Activated CD4-positive, CD25-positive, alpha-beta regulatory T cell treated with anti-CD3 and anti-CD28 coated beads, Interleukin-2, amount 50 U/mL, for 24 hours (primary cell): Measurements from ENCODE around the gene KDM5B.

Experiments
- ATAC-seq, 2 donors: fragments of 150-1000 bp; cut with Tn5 transposase; one replicate each; pipeline ENCODE4 v1.10.0; 2021; ENCODE audit warnings: mild to moderate bottlenecking in 1 of 2, moderate library complexity in 1 of 2

Gene KDM5B

DNA sequence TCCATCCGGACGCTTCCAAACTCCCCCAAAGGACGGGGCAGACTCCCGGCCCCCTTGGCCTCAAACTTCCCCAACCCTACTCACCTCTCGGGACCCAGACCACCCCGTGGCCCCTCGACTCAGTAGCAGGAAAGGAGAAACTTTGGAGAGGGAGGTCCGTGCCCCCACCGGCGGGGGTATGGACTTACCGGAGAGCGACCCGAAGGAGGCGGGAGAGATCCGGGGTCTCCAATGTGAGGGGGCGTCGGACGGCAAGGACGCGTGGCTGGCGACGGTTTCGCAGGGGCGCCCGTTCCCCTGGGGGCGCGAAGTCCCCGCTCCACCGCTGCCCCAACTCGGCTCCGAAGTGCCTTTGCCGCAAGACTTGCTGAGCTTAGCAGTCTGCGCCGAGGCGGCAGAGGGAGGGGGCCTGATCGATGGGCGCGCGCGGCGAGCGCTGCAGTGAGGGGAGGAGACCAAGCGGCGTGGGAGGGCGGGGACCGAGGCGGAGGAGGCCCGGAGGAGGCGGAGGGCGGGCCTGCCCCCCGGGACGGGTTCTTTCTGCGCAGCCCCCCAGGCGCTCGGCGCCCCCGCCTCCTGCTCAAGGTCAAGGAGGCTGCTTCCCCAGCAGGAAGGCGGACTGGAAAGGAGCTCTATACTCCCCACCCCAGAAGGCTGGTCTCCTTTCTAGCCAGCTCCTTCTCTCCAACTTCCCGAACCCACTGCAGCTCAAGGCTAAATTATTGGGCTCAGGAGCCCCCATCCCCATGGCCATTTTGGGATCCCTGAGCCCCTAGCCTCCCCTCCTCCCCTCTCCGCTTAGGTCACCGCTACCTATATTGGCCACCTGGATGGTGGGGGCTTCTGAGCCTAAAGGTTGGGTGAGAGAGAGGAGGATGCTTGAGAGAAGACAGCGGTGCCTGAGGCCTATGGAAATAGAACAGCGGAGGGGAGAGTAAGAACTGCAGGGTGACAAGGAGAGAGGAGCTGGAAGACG is 97.9 kb downstream of the KDM5B start, which contains the start of gene SYT2:
Gene SYT2, minus strand, starts transcription at position 385 of the 976 bp plus-strand sequence. CDS start 104,682 bp downstream, outside the sequence.
- peak in 1 of 2 donors; percentile 24 for ATAC-seq

DNA sequence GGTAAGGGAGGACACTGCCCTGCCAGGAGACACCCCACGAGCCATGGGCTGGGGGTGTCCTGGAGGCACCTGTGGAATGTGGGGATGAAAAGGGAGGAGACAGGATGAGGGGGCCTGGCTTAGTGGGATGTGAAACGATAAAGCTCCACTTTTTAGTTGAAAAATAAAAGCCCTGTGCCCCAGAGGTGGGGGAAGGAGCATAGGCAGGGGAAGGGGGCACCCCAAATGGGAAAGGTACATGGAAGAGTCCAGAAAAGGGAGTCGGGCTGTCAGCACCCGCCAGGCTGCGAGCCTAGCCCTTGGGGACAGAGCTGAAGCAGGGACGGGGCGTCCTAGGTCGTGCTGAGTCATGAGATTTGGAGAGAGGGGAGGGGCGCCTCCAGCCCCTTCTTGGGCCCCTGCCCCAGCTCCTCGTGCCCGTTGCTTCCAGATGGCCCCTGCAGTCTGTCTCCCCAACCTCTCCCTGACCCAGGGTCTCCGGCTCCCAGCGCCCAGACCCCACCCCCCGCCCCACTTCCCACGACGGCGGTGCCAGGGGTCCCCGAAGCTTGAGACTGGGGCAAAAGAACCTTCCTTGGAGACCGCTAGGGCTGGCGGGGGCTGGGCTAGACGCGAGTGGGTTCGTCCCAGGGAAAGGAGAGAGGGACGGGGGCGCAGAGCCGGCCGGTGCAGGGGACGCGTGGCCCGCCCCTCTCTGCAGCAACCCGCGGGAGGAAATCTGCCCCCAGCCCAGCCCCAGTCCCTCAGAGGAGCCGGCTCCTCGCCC is 98.8 kb downstream of the KDM5B start:
- peak in 1 of 2 donors; percentile 22 for ATAC-seq

DNA sequence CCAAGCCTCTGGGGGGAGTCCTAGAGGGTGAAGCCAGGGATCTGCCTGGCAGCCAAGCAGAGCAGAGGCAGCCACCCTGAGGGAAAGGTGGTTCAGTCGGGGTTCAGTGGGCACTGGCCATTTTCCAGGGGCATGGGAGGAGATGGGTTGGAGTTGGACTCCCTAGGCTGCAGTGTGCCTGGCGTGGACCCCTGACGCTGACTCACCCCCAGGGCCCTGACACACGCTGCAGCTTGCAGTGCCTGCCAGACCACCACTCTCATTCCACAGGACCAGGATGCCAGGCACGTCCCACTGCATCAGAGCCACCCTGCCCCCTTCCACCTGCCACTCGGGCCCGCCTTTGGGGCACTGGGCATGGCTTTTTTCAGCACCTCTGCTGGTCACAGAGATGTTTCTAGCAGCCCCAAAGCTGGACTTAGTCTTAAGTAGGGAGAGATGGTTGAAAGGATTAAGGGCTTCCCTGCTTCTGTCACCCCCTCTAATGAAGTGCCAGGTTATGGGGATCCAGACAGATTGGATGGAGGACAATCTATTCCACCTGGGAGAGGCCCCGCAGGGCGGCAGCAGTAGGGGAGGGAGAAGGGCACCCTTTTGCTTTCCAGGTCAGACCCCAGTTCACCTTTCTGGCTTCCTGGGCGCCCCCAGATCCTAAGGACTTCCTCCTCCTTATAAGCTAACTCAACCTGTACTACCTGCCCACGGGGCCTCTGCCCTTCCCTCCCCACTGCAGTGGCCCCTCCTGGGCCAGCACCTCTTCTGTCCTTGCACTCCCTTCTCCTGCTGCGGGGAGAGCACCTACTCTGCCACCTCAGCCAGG is 99.6 kb downstream of the KDM5B start:
- no peak for ATAC-seq

DNA sequence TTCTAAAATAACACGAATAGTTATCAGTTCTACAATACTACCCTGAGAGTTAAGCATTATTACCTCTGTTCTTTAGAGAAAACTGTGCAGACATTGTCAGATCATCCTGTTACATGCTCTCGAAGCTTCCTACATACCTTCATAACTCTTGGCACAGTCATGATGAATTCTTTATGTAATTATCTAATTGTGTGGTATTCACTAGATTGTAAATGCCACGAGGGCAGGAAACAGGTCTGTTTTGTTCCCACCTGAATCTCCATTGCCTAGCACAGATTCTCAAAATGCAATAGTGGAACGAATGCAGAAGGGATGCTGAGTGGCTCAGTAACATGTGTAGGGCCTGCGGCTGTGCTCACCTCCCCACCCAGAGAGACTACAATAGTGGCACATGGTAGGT is 101.4 kb downstream of the KDM5B start:
- no peak for ATAC-seq

DNA sequence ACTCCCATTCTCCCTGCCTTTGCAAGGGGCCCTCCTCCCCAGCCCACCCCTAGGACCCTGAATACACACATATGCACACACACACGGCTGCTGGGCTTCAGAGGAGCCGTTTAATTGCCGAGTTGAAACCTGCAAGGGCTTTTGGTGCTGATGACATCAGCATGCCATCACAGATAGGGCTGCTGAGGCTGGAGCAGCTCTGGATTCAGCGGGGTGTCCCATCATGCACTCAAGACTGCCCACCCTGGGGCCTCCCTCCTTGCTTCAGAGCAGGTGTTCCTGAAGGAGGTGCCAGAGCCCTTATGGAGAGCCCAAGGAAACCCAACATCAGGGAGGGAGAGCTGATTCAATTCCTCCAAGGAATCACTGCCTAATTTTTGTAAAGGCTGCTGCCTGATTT is 103.6 kb downstream of the KDM5B start:
- no peak for ATAC-seq

DNA sequence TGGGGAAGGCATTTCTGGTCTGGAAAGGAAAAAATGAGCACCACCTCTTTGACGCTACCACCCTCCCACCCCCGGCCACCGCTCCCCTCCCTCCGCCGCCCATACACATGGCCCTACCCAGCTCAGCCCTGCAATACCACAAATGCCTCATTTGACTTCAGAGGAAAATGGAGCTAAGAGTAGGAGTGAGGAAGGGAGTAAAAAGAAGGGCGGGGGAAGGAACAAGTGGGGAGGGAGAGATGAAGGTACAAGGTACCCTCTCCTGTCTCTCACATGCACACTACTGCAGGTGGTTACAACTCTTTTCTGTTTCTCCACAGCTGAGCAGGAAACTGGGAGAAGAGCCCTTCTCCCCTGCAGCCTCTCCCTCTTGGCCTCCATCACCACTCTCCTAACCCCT is 105.0 kb downstream of the KDM5B start:
- ATAC-seq, result no peak

DNA sequence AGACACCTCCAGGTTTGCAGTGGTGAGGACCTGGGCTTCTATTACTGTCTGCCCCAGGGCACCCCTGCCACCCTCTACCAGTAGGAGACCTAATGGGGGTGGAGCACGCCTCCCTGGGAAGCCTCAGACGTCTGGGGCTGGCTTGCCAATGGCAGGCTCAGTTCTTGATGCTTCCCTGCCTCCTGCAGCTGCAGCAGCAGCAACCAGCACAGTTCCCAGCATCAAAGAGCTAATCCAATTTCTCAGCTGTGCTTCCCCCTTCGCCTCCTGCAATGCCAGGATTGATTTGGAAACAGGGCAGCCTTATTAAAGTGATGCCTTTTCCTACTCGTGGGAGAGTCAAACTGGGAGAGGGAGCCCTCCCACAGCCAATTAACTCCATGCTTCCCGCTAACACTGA is 106.1 kb downstream of the KDM5B start:
- no peak for ATAC-seq

DNA sequence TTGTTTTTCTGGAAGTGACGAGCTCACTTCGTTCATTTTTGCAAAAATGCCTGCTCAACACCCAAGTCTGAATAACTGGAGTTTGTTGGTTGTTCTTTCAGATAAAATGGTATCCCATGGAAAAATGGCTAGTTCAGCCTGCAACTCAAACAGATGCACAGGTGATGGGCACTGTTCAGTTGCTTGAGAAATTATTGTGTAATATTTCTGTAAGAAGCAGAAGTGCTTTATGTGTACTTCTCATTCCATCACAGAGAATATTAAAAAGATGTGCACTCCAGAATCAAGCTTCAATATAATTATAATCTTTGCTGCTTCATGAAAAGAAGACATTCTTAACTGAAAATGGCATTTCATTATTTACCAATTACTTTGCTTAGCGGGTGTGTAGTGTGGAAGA is 107.0 kb downstream of the KDM5B start:
- ATAC-seq, result no peak

DNA sequence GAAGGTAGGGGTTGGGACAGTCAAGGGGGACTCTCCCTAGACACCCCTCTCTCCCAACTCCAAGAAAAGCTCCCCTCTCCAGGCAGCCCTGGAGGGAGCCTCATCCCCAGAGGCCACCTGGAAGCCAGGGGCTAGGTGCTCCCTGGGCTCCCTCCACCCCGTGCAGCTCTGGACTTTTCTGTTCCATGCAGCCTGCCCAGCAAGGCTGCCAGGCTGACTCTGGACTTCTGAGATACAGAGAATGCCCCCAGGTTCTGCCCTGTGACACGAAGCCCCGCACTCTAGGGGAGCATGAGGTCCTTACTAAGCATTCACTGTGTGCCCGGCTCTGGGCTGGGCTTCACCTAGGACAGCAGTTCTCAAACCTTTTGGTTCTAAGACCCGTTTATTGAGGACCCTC is 108.2 kb downstream of the KDM5B start:
- ATAC-seq, result no peak

DNA sequence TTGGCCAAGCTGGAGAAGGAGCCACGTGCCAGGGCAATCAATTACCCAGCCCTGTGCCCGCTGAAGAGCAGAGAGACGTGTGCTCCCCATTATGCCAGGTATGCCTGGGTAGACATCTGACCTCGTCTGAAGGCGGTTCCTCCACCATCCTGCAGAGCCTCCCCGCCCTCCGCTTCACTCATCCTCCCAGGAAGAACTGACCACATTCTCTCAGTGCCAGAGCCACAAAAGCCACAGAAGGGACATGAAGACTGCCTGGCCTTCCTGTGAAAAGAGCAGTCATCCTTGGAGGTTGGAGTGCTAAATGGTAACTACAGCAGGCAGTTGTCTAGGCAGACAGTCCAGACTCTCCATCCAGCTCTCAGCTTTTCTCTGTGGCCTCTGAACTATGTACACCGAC is 109.9 kb downstream of the KDM5B start:
- no peak for ATAC-seq

DNA sequence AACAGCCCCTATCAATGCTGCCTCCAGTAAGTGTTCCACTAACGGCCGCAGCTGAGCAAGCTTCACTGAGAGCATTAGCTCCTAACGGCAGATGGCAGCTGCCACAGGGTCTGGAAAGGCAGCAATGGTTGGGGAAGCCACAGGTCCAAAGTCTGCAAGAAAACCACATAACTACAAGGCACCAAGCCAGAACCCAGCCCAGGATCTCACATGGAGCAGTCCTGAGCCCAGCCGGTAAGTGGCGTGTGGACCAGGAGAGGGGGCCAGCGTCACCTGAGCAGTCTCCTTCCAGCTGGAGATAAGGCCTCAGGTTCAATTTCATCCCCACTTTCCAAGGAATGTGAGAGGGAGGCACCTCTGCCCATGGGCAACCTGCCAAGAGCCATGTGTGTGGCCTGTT is 111.2 kb downstream of the KDM5B start:
- ATAC-seq, result no peak

DNA sequence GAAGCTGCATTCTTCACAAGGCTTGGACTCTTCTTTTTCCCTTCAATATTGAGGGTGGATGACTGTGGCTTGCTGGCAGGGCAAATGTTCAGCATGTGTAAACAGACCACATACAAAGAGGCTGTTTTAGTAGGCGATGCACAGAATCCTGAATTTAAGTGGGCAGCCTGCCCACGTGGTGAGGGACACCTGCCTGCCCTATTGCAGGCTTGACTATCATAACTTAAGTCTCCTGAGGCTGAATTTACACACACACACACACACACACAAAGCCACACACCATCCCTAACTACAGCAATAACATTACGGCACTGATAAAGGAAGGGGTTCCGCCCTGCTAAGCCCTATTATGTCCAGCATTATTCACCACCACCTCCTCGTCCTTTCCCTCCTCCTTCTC is 113.9 kb downstream of the KDM5B start:
- ATAC-seq, result no peak

DNA sequence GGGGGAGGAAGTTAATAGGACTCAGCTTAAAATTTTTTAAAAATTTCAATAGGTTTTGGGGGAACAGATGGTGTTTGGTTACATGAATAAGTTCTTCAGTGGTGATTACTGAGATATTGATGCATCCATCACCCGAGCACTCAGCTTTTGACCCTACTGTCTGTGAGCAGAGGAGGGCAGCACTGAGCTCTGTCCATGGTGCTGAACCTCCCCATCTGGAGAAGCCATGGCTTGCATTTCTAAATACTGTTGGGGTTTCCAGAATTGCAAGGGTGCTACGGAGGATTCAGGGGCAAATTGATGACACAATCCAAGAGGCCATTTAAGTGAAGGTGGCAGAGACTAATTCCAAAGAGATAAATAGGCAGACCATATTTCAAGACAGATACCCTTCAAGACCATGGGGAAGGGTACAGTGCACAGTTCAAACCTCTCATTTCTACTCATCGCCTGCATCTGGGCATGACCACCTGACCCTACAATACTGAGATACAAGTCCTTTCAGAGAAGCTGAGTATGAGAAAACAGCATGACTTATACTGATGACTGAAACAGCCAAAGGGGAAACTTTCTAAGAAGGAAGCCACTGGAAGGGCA is 115.2 kb downstream of the KDM5B start:
- peak in 1 of 2 donors; percentile 46 for ATAC-seq

DNA sequence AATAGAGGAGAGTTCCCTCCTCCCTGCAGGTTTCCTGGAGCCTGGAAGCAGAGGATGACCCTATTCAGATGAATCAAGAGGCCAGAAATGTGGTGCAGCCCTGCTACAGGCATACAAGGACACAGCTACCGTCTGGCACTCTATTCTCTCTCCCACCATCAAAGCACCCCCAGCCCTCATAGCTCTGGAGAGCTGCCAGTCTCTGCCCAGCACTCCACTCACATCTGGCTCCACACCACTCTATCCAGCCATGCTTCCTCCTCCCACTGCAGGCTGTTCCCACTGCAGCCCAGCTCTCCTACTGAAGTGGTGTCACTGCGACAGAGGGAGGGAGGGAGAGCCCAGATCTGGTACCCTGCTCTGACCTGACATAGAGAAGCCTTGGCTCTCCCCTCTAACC is 116.4 kb downstream of the KDM5B start:
- ATAC-seq, result no peak

DNA sequence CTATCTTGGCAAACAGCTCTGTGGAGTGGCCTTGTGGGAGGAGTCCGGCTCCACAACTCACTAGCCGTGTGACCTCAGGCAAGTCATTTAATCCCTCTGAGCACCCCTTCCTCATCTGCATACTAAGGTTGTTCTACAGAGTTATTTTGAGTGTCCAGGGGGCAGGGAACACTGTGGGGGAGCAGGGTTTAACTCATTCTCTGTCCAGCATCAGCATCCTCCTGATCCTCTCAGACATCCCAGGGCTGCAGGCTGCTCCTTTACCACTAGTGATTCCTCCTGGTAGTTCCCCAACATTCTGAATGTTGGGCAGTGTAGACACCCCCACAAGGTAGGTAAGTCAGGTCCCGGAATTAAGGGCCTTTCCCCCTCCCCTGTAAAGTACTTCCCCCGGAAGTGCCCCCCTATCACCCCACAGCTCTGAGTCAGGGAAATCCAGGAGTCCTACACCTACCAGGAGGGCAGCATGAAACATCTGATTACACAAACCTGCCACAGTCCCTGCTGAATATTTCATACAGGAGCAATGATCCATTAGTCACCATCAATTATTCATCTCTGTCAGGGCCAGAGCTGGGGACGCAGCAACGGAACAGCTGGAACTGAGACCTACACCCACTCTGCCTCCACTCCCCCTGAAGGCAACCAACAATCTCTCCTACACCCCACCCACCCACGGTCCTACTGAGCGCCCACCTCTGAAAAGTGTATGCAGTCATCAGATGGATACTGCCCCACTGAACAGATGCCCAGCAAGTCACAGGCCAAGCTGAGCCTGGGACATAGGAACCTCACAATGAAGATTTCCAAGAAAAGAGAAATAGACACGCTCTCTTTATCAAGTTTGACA is 118.5 kb downstream of the KDM5B start:
- no peak for ATAC-seq

DNA sequence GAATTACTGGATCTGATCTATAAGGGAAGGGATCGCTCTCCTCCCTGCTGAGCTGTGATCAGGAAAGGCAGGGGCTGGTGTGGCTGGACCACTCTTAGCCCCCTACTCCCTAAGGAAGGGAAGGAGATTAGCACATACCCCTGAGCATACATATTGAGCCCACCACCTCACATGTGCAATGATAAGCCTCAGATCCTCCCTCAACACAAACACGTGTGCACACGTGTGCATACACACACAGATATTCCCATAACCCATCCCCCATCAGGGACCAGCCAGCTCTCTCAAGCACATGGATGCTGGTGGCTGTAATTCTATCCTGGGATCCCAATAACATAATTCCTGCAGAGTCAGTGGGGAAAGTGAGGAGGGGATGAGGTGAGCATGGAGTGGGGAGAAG is 119.1 kb downstream of the KDM5B start:
- no peak for ATAC-seq

DNA sequence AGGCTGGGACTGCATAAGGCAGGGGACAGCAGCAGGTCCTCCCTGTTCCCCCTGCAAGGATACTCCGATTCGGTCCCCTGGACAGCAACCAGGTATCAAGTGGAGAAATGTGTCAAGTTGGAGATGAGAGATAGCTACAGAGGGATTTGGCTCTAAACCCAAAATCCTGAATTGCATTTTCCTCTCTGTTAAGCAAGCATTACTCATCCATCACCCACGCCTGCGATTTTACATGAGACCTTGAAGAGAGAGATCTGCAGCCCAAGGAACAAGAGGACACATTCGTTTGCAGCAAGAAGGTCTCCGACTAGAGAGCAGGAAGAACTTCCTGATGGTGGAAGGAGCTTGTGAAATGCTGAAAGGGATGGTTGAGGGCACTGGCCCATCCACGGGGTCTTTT is 119.8 kb downstream of the KDM5B start:
- no peak for ATAC-seq

DNA sequence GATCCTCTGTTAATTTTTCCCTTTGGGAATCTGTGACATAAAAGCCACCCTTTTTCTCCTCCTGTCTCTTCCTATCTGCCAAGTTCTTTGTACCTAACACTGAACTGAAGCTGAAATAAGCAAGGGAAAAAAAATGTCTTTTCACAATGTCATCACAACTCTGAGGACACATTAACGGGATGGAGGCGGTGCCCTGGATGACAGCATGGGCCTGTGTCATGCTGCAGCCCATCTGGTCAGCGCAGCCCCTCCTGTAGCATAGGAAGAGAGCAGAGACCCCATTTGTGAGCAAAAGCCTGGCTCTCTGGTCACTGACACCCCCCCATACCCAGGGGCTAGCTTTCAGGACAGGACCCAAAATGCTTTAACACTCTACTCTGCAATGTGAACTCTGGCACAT is 120.4 kb downstream of the KDM5B start:
- no peak for ATAC-seq

DNA sequence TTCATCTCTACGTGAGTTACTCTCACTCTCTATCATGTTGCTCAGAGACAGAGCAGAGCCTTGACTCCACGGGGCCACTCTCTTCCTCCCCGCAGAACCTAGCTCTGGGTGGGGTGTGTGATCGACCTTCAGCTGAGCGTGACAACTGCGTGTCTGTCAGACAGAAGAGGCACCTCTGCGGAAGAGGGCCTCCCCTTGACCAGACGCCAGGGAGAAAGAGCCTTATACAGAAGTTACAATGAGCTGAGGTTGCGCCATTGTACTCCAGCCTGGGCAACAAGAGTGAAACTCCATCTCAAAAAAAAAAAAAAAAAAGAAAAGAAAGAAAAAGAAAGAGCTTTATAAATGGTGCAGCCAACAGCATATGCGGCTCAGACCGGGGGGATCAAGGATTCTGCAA is 120.9 kb downstream of the KDM5B start:
- ATAC-seq, result no peak

DNA sequence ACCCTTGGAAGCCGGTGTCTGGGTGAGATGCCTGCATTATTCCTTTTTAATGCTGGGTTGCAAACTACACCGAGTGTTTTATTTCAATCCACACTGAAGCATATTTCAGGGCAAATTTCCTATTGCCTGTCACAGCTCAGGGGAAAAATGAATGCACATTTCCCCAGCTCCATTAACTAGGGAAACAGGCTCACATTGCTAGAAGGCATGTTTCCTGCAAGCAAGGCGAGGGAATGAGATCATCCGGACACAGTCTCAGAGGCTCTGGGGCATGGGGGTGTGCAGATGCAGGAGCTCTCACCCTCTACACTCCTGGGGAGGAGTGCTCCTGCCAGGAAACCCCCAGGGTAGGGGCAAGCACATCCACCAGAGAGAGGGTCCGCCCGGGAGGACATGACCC is 122.6 kb downstream of the KDM5B start:
- ATAC-seq, result no peak

DNA sequence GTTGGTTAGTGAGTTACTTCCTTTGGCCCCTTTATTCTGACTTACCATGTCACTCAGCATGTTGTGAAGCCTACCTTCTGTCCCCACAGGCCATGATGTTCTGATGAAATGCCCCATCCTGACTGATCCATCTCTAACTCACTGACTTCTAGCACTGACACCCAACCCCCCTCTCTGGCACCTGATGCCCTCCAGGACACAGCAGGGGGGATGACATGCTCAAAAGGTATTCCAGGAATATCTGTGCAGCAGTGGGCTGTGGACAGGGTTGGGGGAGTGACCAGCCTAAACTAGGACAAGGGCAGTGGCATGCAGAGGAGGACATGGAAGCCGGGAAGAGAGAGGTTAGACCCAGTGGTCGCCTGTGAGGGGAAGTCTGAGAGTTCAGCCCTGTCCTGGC is 123.5 kb downstream of the KDM5B start:
- ATAC-seq, result no peak

DNA sequence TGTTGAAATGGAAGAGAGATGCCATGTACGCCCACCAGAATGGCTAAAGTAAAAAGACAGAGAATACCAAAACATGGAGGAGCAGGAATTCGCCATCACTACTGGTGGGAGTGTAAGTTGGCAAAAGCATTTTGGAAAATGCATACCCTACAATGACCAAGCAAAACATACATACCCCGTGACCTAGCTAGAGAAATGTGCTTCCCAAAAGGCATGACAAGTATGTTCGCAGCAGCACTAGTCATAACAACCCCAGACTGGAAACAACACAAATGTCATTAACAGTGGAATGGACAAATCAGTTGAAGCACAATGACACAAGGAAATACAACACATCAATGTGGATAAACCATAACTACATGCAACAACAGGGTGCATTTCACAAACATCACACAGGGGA is 125.2 kb downstream of the KDM5B start:
- ATAC-seq, result no peak
